HG03060 (cell line): ENCODE measurements around the gene SRF.
A peak's percentile ranks its signal among the peaks of the same experiment; 100 is the strongest.

Source experiments
- ATAC-seq: cut with Tn5 transposase; IDR thresholded peaks from one replicate; pipeline ENCODE4 v1.9.1; 2021; ENCODE audit warnings: low read depth, moderate number of reproducible peaks; ENCODE audit not compliant: unreplicated experiment

SRF gene

DNA sequence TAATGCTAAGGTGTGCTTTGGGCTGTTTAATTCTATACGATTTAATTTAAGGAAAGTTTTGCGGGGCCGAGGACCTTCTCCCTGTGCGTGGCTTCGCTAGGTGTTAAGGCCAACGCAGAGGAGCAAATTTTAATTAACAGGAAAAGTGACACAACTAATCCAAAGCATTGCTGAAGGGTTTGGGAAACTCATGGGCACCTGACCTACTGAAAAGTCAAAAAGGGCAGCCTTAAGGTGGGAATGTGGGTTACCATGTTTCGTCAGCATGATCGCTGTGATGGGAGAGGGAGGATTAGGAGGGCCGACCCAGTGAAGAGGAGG lies 10.5 kb downstream of the SRF start:
- ATAC-seq = no peak

DNA sequence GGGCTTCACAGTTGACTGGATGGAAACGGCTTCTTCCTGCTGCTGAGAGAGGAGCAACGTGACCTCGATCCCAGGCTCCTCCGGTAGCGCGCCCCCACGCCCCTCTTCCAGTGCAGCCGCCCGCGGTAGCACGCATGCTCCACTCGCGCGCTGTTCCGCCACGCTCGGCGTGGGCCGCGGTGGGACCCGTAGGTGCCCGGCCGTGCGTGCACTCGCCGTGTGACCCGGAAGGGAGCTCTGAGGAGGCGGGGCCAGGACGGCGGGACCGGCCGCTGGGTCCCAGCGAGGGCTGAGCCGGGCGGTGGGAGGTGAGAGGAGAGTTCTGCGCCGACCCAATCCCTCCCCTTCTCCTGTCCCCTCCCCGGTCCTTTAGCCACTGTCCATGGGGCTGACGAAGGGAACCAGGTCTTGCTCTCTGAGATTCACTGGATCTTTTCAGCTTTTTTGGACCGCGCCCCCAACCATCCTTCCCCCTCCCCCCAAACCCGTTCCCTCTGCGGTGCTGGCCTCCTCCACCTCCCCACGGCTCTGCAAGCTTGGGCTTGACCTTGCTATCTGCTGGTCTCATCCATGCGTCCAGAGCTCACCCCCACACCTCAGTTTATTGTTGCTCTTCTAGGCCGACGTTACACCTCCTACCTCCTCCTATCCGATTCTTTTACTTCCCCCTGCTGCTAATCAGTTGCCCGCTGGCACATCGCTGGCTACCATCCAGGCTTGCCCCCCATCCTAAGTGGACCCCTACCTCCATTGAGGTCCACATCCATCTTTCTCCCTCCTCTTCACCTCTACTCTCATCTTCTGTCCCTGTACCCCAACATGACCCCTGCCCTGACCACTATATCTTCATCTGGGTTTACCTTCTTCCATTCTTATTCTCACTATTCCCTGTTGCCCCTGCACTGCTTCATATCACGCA lies 11.1 kb downstream of the SRF start, which contains the start of gene CUL9:
TSS of gene CUL9 (plus strand) at position 255 of the 919 bp plus-strand sequence. CDS start 2,115 bp downstream, outside the sequence.
- ATAC-seq = peak; percentile 74

DNA sequence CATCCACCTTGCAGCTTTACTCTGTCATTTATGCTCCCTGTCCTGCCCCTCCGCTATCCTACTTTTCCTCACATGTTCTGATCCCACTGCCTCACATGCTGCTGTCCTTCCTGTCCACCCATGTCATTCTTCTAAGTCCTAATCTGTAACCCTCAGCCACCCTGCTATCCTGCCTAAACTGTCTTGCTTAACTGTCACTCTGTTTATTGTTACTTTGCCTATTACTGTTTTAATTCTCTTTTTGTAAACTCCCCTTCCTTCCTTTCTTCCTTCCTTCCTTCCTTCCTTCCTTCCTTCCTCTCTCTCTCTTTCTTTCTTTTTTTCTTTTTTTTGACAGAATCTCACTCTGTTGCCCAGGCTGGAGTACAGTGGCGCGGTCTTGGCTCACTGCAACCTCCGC lies 12.4 kb downstream of the SRF start:
- ATAC-seq = no peak

- no peak for ATAC-seq
These were observed 13.4 kb downstream of the SRF start for GRCh38 chr6:43184268-43184985.

- ATAC-seq = no peak
These were observed 14.4 kb downstream of the SRF start for GRCh38 chr6:43185391-43185985.

DNA sequence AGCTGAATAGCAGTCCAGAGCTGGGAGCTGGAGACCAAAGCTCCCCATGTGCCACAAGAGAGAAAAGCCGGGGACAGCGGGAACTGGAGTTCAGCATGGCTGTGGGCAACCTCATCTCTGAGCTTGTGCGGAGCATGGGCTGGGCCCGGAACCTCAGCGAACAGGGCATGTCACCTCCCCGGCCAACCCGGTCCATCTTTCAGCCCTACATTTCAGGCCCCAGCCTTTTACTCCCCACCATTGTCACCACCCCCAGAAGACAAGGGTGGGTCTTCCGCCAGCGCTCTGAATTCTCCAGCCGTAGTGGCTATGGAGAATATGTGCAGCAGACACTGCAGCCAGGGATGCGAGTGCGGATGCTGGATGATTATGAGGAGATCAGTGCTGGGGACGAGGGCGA lies 14.9 kb downstream of the SRF start:
- no peak for ATAC-seq

DNA sequence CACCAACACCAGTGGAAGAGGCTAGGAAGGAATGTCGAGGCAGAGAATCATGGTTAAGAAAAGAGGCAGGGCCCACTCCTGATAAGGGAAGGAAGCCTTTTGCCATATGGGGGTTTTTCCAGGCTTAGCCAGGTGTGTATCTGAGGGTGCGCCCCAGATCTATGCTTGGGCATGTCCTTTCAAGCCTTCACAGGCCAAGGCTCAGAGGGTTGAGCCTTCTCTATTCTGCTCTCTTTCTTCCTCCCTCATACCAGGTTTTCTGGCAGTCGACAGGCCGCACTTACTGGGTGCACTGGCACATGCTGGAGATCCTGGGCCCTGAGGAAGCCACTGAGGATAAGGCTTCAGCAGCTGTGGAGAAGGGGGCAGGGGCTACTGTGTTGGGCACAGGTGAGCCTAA lies 15.6 kb downstream of the SRF start:
- no peak for ATAC-seq

DNA sequence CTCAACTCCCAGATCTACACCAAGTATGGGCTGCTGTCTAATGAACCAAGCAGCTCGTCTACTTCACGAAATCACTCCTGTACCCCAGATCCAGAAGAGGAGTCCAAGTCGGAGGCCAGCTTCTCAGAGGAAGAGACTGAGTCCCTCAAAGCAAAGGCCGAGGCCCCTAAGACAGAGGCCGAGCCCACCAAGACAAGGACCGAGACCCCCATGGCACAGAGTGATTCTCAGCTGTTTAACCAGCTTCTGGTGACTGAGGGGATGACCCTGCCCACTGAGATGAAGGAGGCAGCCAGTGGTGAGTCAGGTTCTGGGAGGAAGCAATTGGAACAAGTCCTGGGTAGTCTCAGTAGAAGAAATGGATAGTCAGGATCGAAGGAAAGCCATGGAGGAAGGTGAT lies 16.8 kb downstream of the SRF start:
- no peak for ATAC-seq

GRCh38 chr6:43188426-43188825 lies 17.4 kb downstream of the SRF start:
- no peak for ATAC-seq

DNA sequence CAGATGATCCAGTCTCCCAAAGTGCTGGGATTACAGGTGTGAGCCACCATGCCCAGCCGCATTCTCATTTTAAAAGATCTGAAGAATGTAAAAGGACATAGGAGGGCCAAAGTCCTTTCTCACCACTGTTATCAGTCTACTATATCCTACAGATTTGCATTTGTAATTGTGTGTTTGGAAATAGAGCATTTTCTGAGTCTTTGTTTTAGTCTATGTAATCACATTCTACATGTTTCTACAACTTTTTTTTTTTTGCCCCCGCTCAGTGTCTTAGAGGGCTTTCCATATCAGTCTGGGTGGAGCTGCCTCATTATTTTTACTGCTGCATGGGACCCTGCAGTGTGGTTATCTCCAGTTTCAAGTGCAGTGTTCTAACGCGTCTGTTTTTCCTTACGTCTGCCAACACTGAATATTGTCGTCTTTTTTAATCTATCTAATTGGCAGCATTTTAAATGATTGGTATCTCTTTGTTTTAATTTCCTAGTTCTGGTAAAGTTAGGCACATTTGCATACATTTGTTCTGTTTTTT lies 18.8 kb downstream of the SRF start:
- ATAC-seq = no peak

- no peak for ATAC-seq
These were observed 21.8 kb downstream of the SRF start for GRCh38 chr6:43192911-43193310.

DNA sequence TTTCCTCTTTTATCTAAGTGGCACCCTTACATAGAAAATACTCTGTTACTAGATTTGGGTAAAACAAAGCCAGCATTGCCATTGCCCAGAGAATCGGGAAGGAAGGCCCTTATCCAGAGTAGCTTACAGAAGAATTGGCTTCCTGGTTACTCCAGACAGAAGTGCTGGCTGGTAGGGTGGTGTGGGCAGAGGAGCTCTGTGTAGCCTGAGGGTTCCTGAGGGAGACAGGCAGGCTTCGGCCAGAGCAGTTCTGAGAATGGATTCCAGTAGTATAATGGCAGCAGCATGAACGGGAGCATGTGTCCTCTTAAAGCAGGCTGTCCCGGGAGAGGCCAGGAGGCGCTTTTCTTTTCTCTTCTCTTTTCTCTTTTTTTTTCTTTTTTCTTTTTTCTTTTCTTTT lies 22.9 kb downstream of the SRF start:
- no peak for ATAC-seq

DNA sequence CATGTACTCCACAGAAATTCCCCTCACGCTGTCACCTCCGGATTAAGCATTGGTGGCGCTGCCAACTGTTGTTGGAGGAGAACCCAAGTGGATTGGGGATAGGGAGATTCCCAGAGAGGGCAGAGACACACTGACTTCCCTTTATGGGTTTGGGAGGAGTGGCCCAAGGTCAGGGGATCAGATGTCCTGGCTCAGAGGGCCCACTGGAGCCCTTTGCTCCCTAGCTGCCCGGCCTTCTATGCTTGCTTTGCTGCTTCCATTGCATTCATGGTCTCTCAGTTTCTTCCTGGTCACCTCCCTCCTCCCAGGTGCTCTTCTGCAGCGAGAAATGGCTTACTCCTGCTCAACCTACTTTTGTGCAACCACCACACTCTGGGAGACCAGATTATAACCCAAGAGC lies 25.3 kb downstream of the SRF start:
- ATAC-seq = no peak

- ATAC-seq = no peak
These were observed 28.8 kb downstream of the SRF start for GRCh38 chr6:43199912-43200311.

DNA sequence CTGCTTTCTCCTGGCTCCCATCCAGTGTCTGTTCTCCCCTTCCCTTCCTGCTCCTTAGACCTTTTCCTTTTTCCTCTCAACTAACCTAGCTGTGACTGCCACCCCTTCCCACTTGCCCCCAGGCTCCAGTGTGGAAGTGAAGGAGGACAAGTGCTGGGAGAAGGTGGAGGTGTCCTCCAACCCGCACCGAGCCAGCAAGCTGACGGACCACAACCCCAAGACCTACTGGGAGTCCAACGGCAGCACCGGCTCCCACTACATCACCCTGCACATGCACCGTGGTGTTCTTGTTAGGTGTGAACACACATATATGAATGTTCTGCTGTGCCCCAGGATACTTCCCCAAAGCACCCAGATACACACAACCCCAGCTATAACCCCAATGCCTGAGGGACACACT lies 29.5 kb downstream of the SRF start:
- no peak for ATAC-seq

GRCh38 chr6:43202451-43202850 lies 31.4 kb downstream of the SRF start:
- ATAC-seq = no peak

DNA sequence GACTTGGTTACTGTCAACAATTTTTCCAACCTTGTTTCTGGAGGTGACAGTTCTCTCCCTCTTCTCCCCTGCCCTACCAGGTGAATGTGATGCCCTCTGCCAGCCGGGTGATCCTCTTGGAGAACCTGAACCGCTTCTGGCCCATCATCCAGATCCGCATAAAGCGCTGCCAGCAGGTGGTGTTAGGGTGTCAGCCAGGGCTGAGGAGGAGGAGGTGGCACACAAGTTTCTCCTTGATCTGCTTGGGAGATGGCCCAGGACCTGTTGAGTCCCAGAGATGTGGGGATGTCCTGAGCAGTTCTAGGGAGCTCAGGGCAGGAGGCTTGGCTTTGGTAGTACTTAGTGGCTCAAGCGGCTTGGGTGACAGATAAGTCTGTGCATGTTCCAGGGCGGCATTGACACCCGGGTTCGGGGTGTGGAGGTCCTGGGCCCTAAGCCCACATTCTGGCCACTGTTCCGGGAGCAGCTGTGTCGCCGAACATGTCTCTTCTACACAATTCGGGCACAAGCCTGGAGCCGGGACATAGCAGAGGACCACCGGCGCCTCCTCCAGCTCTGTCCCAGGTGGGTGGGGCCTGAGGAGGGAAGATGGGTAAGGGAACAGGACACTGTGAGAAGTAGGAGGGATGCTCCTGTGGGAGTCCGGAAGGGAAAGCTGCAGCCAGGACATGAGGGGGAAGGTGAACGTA lies 32.1 kb downstream of the SRF start:
- ATAC-seq = no peak

DNA sequence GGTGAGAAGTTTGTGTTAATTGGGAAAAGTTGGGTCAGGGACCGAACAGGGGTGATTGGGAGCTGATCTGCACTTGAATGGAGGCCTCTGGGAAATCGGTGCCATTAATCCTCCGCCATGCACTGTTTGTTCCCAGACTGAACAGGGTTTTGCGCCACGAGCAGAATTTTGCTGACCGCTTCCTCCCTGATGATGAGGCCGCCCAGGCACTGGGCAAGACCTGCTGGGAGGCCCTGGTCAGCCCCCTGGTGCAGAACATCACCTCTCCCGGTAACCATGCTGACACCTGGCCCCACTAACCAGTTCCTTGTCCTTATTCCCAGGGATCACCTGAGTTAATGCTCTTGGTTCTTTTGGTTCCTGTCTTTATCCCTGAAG lies 32.6 kb downstream of the SRF start:
- no peak for ATAC-seq

DNA sequence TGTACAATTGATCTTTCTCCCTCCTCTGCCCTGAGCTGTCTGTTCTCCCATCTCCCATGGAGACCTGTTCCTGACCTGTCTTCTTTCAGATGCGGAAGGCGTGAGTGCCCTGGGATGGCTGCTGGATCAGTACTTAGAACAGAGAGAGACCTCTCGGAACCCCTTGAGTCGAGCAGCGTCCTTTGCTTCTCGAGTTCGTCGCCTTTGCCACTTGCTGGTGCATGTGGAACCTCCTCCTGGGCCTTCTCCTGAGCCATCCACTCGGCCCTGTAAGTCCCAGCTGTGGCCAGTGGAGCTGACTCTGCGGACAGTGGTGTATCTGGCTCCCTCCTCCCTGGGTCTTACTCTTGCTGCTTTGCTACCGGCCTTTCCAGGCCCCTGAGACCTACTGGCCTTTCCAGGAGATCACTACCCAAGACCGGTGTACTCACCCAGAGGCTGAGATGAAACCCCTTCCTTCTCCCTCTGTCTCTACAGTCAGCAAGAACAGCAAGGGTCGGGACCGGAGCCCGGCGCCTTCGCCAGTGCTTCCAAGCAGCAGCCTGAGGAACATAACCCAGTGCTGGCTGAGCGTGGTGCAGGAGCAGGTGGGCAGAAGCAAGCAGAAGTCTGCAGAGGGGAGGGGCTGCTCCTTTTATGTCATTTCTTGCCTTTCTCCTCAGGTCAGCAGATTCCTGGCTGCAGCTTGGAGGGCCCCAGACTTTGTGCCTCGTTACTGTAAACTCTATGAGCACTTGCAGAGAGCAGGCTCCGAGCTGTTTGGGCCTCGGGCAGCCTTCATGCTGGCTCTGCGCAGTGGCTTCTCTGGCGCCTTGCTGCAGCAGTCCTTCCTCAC lies 33.4 kb downstream of the SRF start:
- ATAC-seq = no peak

- ATAC-seq = no peak
These were observed 34.8 kb downstream of the SRF start for GRCh38 chr6:43205849-43206248.
